Naive B cell (primary cell): Measurements from ENCODE around the gene KIRREL3. TPM values are rescaled to one million over a fixed set of nuclear protein-coding genes. Genes with fewer than 3 reads are reported as not detected.

ENCODE experiments used
- ATAC-seq, 2 donors: fragments of 150-1000 bp; cut with Tn5 transposase; 2 replicates each; pipeline ENCODE4 v1.10.0; 2021; ENCODE audit warnings: low read depth in 2 of 2, mild to moderate bottlenecking in 2 of 2, moderate library complexity in 2 of 2
- DNase-seq: peaks from one replicate; pipeline ENCODE4 v3.0.0; 2022
- H3K27ac Mint-ChIP-seq, 6 donors: one replicate each; pipeline ENCODE4 v1.8.0; 2020 to 2022; ENCODE audit warnings: mild to moderate bottlenecking in 6 of 6, mixed read lengths in 6 of 6, moderate library complexity in 5 of 6, inconsistent platforms in 2 of 6
- H3K27me3 Mint-ChIP-seq, 3 donors: one replicate each; pipeline ENCODE4 v1.8.0; 2021 to 2022; ENCODE audit warnings: mixed read lengths in 3 of 3, mild to moderate bottlenecking in 1 of 3
- H3K36me3 Mint-ChIP-seq, 2 donors: one replicate each; pipeline ENCODE4 v1.8.0; 2020 to 2022; ENCODE audit warnings: mixed read lengths in 2 of 2, inconsistent platforms in 1 of 2, mild to moderate bottlenecking in 1 of 2
- H3K4me1 Mint-ChIP-seq, 3 donors: one replicate each; pipeline ENCODE4 v1.8.0; 2020 to 2022; ENCODE audit warnings: mixed read lengths in 3 of 3, inconsistent platforms in 1 of 3, mild to moderate bottlenecking in 1 of 3, moderate library complexity in 1 of 3
- H3K4me3 Mint-ChIP-seq, 8 donors: one replicate each; pipeline ENCODE4 v1.8.0; 2020 to 2022; ENCODE audit warnings: mild to moderate bottlenecking in 8 of 8, mixed read lengths in 8 of 8, moderate library complexity in 8 of 8, inconsistent platforms in 2 of 8
- H3K9me3 Mint-ChIP-seq, 7 donors: one replicate each; pipeline ENCODE4 v1.8.0; 2020 to 2022; ENCODE audit warnings: mixed read lengths in 7 of 7, mild to moderate bottlenecking in 5 of 7, inconsistent platforms in 2 of 7, moderate library complexity in 1 of 7
- polyA plus RNA-seq, 6 donors: library from polyadenylated mRNA; unstranded; fragments of 300-500 nt; fragmentation: Illumina TruSeq; gene quantifications; one replicate each; pipeline ENCODE4 v1.2.3, GENCODE V29; 2021; ENCODE audit warnings: low read depth in 6 of 6

Gene KIRREL3
- polyA plus RNA-seq, 6 donors from 2014 or later: not detected

- Mint-ChIP-seq H3K27me3 (peaks cover 4 to 19% (median 12%) of the 10 kb centered on the region in 3 donors), H3K36me3 (no peaks in the 10 kb centered on the region), H3K9me3 (peaks cover 0 to 4% (median 0%) of the 10 kb centered on the region in 7 donors), H3K4me1 (no peaks in the 10 kb centered on the region), H3K27ac (no peak overlapping the region), H3K4me3 (no peak overlapping the region)
- ATAC-seq (no peak), DNase-seq (no peak)
Measured at GRCh38 chr11:126663749-126664592, 336.6 kb downstream of the KIRREL3 start.

DNA sequence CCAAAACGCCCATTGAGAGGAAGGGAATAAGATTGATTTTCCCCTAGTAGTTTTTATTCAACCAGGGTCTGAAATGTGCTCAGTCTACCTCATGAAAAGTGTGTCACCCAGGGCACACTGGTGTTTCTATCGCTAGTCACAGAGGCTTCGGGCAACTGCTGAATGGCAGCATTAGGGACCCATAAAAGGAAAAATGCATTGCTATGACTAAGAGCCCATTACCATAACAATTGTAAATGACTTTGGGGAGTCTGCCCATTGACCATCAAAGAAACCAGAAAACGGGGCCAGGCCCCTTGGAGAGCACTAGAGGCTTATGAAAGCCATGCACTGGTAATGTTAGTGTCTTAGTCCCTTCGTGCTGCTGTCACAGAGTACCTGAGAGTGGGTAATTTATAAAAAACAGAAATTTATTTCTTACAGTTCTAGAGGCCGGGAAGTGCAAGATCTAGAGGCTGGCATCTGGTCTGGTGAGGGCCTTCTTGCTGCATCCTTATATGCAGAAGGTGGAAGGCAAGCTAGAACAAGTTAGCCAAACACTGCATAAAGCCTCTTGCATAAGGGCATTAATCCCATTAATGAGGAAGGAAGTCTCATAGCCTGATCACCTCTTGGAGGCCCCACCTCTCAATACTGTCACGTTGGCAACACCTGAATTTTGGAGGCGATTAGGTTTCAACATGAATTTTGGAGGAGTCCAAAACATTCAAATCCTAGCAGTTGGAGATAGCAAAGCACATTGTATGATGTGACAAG is 338.4 kb downstream of the KIRREL3 start:
- peaks cover 0 to 4% (median 0%) of the 10 kb centered on the region in 7 donors for H3K9me3 Mint-ChIP-seq
- no peaks in the 10 kb centered on the region for H3K4me1 Mint-ChIP-seq
- H3K27ac Mint-ChIP-seq: no peak overlapping the region
- peaks cover 8 to 13% (median 10%) of the 10 kb centered on the region in 3 donors for H3K27me3 Mint-ChIP-seq
- no peaks in the 10 kb centered on the region for H3K36me3 Mint-ChIP-seq
- ATAC-seq: no peak
- DNase-seq: no peak
- no peak overlapping the region for H3K4me3 Mint-ChIP-seq

DNA sequence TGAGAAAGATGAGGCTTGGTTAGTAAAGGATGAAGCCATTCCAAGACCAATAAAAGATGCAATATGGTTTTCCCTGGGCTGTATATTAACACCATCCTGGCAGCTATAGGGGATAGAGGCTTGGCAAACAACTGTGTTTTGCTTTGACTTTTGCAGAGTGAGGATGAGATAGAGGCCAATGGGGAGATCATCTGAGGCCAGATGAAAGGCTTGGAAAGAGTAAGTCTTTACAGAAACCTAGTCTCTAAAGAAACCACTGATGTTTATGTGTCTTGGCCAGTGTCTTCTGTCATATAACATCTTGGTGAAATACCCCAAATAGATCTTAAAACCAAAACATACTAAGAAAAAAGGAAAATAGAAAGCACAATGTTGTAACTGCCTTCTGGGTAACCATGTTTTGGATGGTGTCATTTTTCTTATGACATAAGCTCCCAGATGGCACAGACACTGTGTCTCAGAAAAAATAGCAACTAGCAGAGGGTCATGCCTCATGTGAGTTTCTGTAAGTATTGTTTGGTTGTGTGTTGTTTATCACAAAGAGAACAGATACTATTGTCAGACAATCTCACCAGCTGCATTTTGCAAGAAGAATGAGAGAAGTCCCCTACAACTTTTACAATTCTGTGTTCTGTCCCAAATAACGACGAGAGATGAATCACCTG is 339.7 kb downstream of the KIRREL3 start:
- Mint-ChIP-seq H3K27ac (no peak overlapping the region), H3K27me3 (peaks cover 8 to 12% (median 11%) of the 10 kb centered on the region in 3 donors), H3K36me3 (no peaks in the 10 kb centered on the region), H3K4me1 (no peaks in the 10 kb centered on the region), H3K4me3 (no peak overlapping the region), H3K9me3 (peaks cover 0 to 4% (median 0%) of the 10 kb centered on the region in 7 donors)
- ATAC-seq (no peak), DNase-seq (no peak)

- ATAC-seq (no peak), DNase-seq (no peak)
- H3K27ac Mint-ChIP-seq: no peak overlapping the region
- peaks cover 0 to 4% (median 0%) of the 10 kb centered on the region in 7 donors for H3K9me3 Mint-ChIP-seq
- H3K36me3 Mint-ChIP-seq: no peaks in the 10 kb centered on the region
- no peak overlapping the region for H3K4me3 Mint-ChIP-seq
- peaks cover 8 to 12% (median 11%) of the 10 kb centered on the region in 3 donors for H3K27me3 Mint-ChIP-seq
- H3K4me1 Mint-ChIP-seq: no peaks in the 10 kb centered on the region
Measured at GRCh38 chr11:126660321-126660720, 340.2 kb downstream of the KIRREL3 start.

DNA sequence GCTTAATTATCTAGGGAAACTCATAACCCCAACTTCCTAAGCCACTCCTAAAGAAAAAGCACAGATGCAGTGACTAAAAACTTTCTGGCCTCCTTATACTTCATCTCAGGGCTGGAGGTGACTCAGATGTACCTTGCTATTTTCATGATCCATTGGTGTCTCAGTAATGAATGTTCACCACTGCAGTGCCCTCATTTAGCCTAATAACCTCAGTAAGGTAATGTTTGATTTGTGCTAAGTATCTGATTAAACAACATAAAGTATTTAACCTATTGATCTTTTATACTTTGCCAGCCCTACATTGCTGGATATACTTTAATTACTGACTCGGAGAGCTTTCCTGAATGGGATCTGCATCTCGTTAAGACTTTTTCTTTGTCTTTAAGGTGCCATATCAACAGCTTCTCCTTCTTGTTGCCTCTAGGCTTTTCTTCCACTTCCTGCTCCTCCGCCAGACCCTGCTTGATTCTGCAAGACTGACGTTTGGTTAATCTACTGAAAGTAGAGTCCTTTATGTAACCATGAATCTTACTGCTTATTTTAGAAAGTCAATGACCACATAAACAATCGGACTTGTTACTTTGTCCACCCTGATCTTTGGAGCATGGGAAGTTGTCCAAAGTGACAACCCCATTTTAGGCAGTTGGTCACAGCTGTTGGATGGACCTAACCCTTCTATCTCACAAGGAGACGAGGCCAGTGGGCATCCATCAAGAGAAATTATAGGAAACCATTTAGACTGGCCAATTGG is 342.1 kb downstream of the KIRREL3 start:
- Mint-ChIP-seq H3K27me3 (peaks cover 8 to 14% (median 11%) of the 10 kb centered on the region in 3 donors), H3K4me3 (no peak overlapping the region), H3K4me1 (no peaks in the 10 kb centered on the region), H3K9me3 (peaks cover 0 to 4% (median 0%) of the 10 kb centered on the region in 7 donors), H3K36me3 (no peaks in the 10 kb centered on the region), H3K27ac (no peak overlapping the region)
- DNase-seq: no peak
- ATAC-seq: no peak

- Mint-ChIP-seq H3K36me3 (no peaks in the 10 kb centered on the region), H3K27ac (no peak overlapping the region)
- ATAC-seq: no peak
Measured at GRCh38 chr11:126655807-126656128, 344.8 kb downstream of the KIRREL3 start.

GRCh38 chr11:126654886-126655806 is 345.4 kb downstream of the KIRREL3 start:
- Mint-ChIP-seq H3K27ac (peak overlapping the region in 1 of 6 donors; percentile 48), H3K4me3 (peak overlapping the region in 1 of 8 donors; percentile 57), H3K9me3 (peaks cover 0 to 7% (median 0%) of the 10 kb centered on the region in 7 donors), H3K36me3 (no peaks in the 10 kb centered on the region), H3K27me3 (peaks cover 5 to 26% (median 12%) of the 10 kb centered on the region in 3 donors), H3K4me1 (no peaks in the 10 kb centered on the region)
- DNase-seq (no peak), ATAC-seq (no peak)

More at GRCh38 chr11:126655807-126656128, 344.8 kb downstream of the KIRREL3 start:
- no peak for DNase-seq
- Mint-ChIP-seq H3K4me1 (no peaks in the 10 kb centered on the region), H3K27me3 (peaks cover 5 to 30% (median 8%) of the 10 kb centered on the region in 3 donors), H3K4me3 (no peak overlapping the region), H3K9me3 (peaks cover 0 to 7% (median 0%) of the 10 kb centered on the region in 7 donors)

DNA sequence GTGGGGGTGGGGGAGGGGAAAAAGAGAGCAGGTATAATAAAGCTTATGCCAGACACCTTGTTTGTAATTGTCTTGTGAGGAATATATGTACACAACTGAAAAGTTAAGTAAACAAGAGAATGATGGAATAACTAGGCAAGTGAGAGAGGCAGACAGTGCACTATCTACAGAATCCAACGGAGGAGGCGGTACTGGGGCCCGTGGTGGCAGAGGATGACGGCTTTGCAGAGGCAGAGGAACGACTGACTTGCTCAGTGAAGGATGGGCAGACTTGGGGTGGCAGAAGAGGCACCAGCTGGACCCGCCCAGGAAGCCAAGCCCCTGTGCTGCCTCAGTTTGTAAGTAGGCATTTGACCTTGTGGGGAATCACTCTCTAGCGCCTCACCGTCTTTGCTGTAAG is 347.5 kb downstream of the KIRREL3 start:
- Mint-ChIP-seq H3K27me3 (peaks cover 8 to 26% (median 12%) of the 10 kb centered on the region in 3 donors), H3K4me1 (no peaks in the 10 kb centered on the region), H3K4me3 (no peak overlapping the region), H3K9me3 (peaks cover 0 to 7% (median 0%) of the 10 kb centered on the region in 7 donors), H3K36me3 (no peaks in the 10 kb centered on the region), H3K27ac (no peak overlapping the region)
- ATAC-seq (no peak), DNase-seq (no peak)

DNA sequence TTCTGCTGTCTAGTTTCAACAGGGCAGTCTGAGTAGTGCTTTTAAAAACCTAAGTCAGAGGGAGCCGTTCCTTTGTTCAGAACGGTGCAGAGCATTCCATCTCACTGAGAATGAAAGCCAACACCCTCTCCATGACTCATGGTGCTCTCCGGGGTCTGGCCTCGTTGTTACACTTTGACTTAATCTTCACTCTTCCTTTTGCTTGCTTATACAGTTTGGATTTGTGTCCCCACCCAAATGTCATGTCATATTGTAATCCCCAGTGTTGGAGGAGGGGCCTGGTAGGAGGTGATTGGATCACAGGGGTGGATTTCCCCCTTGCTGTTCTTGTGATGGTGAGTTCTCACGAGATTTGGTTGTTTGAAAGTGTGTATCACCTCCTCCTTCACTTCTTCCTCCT is 352.8 kb downstream of the KIRREL3 start:
- no peaks in the 10 kb centered on the region for H3K4me1 Mint-ChIP-seq
- no peak overlapping the region for H3K27ac Mint-ChIP-seq
- peaks cover 5 to 9% (median 7%) of the 10 kb centered on the region in 3 donors for H3K27me3 Mint-ChIP-seq
- no peak overlapping the region for H3K4me3 Mint-ChIP-seq
- no peak for ATAC-seq
- no peak for DNase-seq
- H3K36me3 Mint-ChIP-seq: no peaks in the 10 kb centered on the region
- H3K9me3 Mint-ChIP-seq: peaks cover 0 to 6% (median 0%) of the 10 kb centered on the region in 7 donors

GRCh38 chr11:126646701-126647557 is 353.6 kb downstream of the KIRREL3 start:
- H3K27me3 Mint-ChIP-seq: peaks cover 4 to 10% (median 7%) of the 10 kb centered on the region in 3 donors
- H3K27ac Mint-ChIP-seq: no peak overlapping the region
- no peak overlapping the region for H3K4me3 Mint-ChIP-seq
- H3K9me3 Mint-ChIP-seq: peaks cover 0 to 6% (median 0%) of the 10 kb centered on the region in 7 donors
- DNase-seq (no peak), ATAC-seq (no peak)
- no peaks in the 10 kb centered on the region for H3K4me1 Mint-ChIP-seq
- H3K36me3 Mint-ChIP-seq: no peaks in the 10 kb centered on the region

- Mint-ChIP-seq H3K4me3 (no peak overlapping the region), H3K4me1 (no peaks in the 10 kb centered on the region), H3K36me3 (no peaks in the 10 kb centered on the region), H3K9me3 (peaks cover 0 to 6% (median 0%) of the 10 kb centered on the region in 7 donors), H3K27ac (no peak overlapping the region), H3K27me3 (peaks cover 0 to 12% (median 10%) of the 10 kb centered on the region in 3 donors)
- no peak for ATAC-seq
- no peak for DNase-seq
Measured at GRCh38 chr11:126645186-126645585, 355.4 kb downstream of the KIRREL3 start.
